Measurements from ENCODE around the gene SLC66A2.

- TF ChIP-seq CTCF (IDR thresholded peaks at IDR 0.05) (no peak), POLR2AphosphoS5 (IDR thresholded peaks at IDR 0.05) (no peak), POLR2A (IDR thresholded peaks at IDR 0.05) (no peak)
Observed at GRCh38 chr18:79912409-79912991, 39.0 kb downstream of the SLC66A2 start.

Measured in stomach (tissue), 4 donors.